K562 (cell line): ENCODE data around the gene PTPRG. TPM values are rescaled to one million over a fixed set of nuclear protein-coding genes. Genes with fewer than 3 reads are reported as not detected.
A peak's percentile ranks its signal among the peaks of the same experiment; 100 is the strongest.

Experiments
- ATAC-seq: fragments of 200-7000 bp; cut with Tn5 transposase; 3 replicates; pipeline ENCODE4 v1.9.1; 2020; ENCODE audit warnings: moderate library complexity
- BruUV-seq: library from RNA; stranded (reverse); fragments of 400-500 nt; replicated peaks from 2 replicates; lab custom pipeline; 2021; lab: Mats Ljungman, UMichigan
- CTCF ChIA-PET: fragments of 300-600 bp; formaldehyde crosslinking; extraction: SDS; loops from one replicate; lab custom pipeline; 2021; ENCODE audit warnings: low intra/inter-chr PET ratio; lab: Yijun Ruan, JAX
- POLR2A ChIA-PET: fragments of 300-600, 350-650 bp; sonication (Branson Sonifier 250); formaldehyde crosslinking; extraction: SDS; loops from one replicate; lab custom pipeline; 2021; ENCODE audit warnings: antibody characterized with exemption, inconsistent platforms; lab: Yijun Ruan, JAX
- DNase-seq, 4 experiments: peaks; one replicate each; pipeline versions ENCODE4 v3.0.0 to v3.0.0-alpha.2; 2011 to 2018; ENCODE audit warnings: low spot score in 3 of 4, mixed read lengths in 3 of 4; ENCODE audit errors: extremely low read depth in 1 of 4
- FAIRE-seq: peaks from 2 replicates; lab custom pipeline; 2011; peaks lifted over from hg19 to GRCh38; lab: Jason Lieb, UNC
- H2AFZ ChIP-seq: 2 replicates; pipeline ENCODE4 v1.6.0; 2011; ENCODE audit warnings: low read depth, low read length, control low read depth, inconsistent platforms
- H3K27ac ChIP-seq: fragments of 200-600 bp; 3 replicates; pipeline ENCODE4 v1.8.0; 2011; ENCODE audit warnings: low read depth, mild to moderate bottlenecking, control low read depth, inconsistent platforms, low read length, moderate library complexity, mixed read lengths; ENCODE audit errors: extremely low read depth
- H3K27me3 ChIP-seq, 2 experiments: fragments of 300-600 bp in 1 of 2; 2 replicates in 1 of 2; 3 replicates in 1 of 2; pipeline versions ENCODE4 v1.6.0 to v1.8.0; 2011; ENCODE audit warnings: inconsistent platforms in 2 of 2, low read length in 2 of 2, mild to moderate bottlenecking in 1 of 2, mixed read lengths in 1 of 2, moderate library complexity in 1 of 2; ENCODE audit not compliant: control insufficient read depth in 2 of 2, insufficient read depth in 2 of 2
- H3K36me3 ChIP-seq: fragments of 300-600 bp; 3 replicates; pipeline ENCODE4 v1.8.0; 2011; ENCODE audit warnings: mild to moderate bottlenecking, low read length, inconsistent platforms; ENCODE audit not compliant: control insufficient read depth, insufficient read depth
- H3K4me1 ChIP-seq, 2 experiments: fragments of 200-600 bp in 1 of 2; replicated peaks in 1 of 2; 2 replicates in 1 of 2; 3 replicates in 1 of 2; pipeline versions ENCODE4 v1.5.1 to v1.8.0; 2011; ENCODE audit warnings: inconsistent platforms in 2 of 2, low read length in 2 of 2, mild to moderate bottlenecking in 1 of 2, mixed read lengths in 1 of 2, moderate library complexity in 1 of 2; ENCODE audit not compliant: control insufficient read depth in 2 of 2, insufficient read depth in 2 of 2
- H3K4me2 ChIP-seq: 2 replicates; pipeline ENCODE4 v1.6.1; 2011; ENCODE audit warnings: low read length, control low read depth, inconsistent platforms, mixed read lengths; ENCODE audit not compliant: insufficient read depth
- H3K4me3 ChIP-seq: fragments of 200-600 bp; sonication (generic), shearing (Covaris generic); 2 replicates; pipeline ENCODE4 v1.5.1; 2016; ENCODE audit warnings: control low read depth, inconsistent platforms
- H3K79me2 ChIP-seq: fragments of 200-600 bp; 3 replicates; pipeline ENCODE4 v1.8.0; 2011; ENCODE audit warnings: low read length, inconsistent platforms; ENCODE audit not compliant: control insufficient read depth, insufficient read depth
- H3K9ac ChIP-seq, 2 experiments: 2 replicates each; pipeline versions ENCODE4 v1.6.0 to v1.6.1; 2011; ENCODE audit warnings: low read depth in 2 of 2, low read length in 2 of 2, control low read depth in 1 of 2, inconsistent platforms in 1 of 2, mild to moderate bottlenecking in 1 of 2, mixed read lengths in 1 of 2; ENCODE audit not compliant: insufficient read depth in 1 of 2
- H3K9me1 ChIP-seq: one replicate; pipeline ENCODE4 v1.6.0; 2011; ENCODE audit warnings: inconsistent platforms, mild to moderate bottlenecking, low read length, moderate library complexity; ENCODE audit not compliant: control insufficient read depth, insufficient read depth
- H3K9me3 ChIP-seq: replicated peaks from 2 replicates; pipeline ENCODE4 v1.5.1; 2011; ENCODE audit warnings: low read depth, low read length, inconsistent platforms; ENCODE audit not compliant: control insufficient read depth, insufficient read depth
- H4K20me1 ChIP-seq: replicated peaks from 2 replicates; pipeline ENCODE4 v1.6.1; 2011; ENCODE audit warnings: low read length, inconsistent platforms, mixed read lengths; ENCODE audit not compliant: control insufficient read depth, insufficient read depth
- ARID1B ChIP-seq: fragments of 450-650 bp; IDR thresholded peaks from 2 replicates; pipeline ENCODE4 v1.6.1; 2016; ENCODE audit warnings: antibody characterized with exemption, mild to moderate bottlenecking, inconsistent platforms
- DMBX1 ChIP-seq: fragments of 250-450 bp; sonication (Bioruptor Pico); IDR thresholded peaks from 2 replicates; pipeline ENCODE4 v1.8.0; 2022; ENCODE audit warnings: inconsistent platforms, mild to moderate bottlenecking, moderate library complexity, borderline replicate concordance
- RAD21 ChIP-seq, 2 experiments: fragments of 250-450 bp in 1 of 2; fragments of 450-650 bp in 1 of 2; sonication (Bioruptor Pico) in 1 of 2; formaldehyde crosslinking in 1 of 2; IDR thresholded peaks in 1 of 2; conservative IDR thresholded peaks in 1 of 2; 2 replicates each; pipeline versions ENCODE4 v1.4.0 to v1.8.0; 2020 to 2022; ENCODE audit warnings: mild to moderate bottlenecking in 2 of 2, moderate library complexity in 1 of 2
- RBM15 ChIP-seq: fragments of 200-400 bp; formaldehyde crosslinking; IDR thresholded peaks from 2 replicates; pipeline ENCODE4 v1.6.1; 2018; ENCODE audit warnings: mild to moderate bottlenecking, low read length, moderate library complexity; ENCODE audit not compliant: insufficient read depth
- SOX6 ChIP-seq: fragments of 450-650 bp; IDR thresholded peaks from 2 replicates; pipeline ENCODE4 v1.6.1; 2014; ENCODE audit warnings: mild to moderate bottlenecking
- TAF15 ChIP-seq: fragments of 200-400 bp; formaldehyde crosslinking; IDR thresholded peaks from 2 replicates; pipeline ENCODE4 v1.6.1; 2017; ENCODE audit warnings: mild to moderate bottlenecking, low read depth, low read length, moderate library complexity
- TOE1 ChIP-seq, 2 experiments: fragments of 450-650 bp in 1 of 2; sonication (generic) in 1 of 2; formaldehyde crosslinking in 1 of 2; IDR thresholded peaks; 2 replicates each; pipeline versions ENCODE4 v1.7.1 to v1.8.0; 2016 to 2022; ENCODE audit warnings: borderline replicate concordance in 2 of 2, mild to moderate bottlenecking in 2 of 2, antibody characterized with exemption in 1 of 2, inconsistent platforms in 1 of 2, low read depth in 1 of 2, missing genetic modification reagents in 1 of 2, moderate library complexity in 1 of 2
- ZNF444 ChIP-seq: fragments of 250-450 bp; sonication (Bioruptor Pico); IDR thresholded peaks from 2 replicates; pipeline ENCODE4 v1.4.0; 2020; ENCODE audit warnings: mild to moderate bottlenecking, moderate library complexity
- WGBS: fragments of 100-300 bp; shearing (Covaris generic); methylation state at CpG from one replicate; pipeline ENCODE4 v1.1.6; 2016; ENCODE audit warnings: low coverage, mixed read lengths; ENCODE audit not compliant: insufficient coverage; ENCODE audit errors: missing lambda C conversion rate; 5-methylcytosine and 5-hydroxymethylcytosine counted together
- in situ Hi-C: fragments of 300-500 bp; cut with MboI; formaldehyde crosslinking; loops from 4 replicates; pipeline ENCODE4 v1.15.0; 2018; ENCODE audit warnings: inconsistent platforms, mixed read lengths
- intact Hi-C: fragments of 100-400 bp; cut with micrococcal nuclease; formaldehyde crosslinking; loops from 2 replicates; pipeline ENCODE4 v1.14.2; 2022
- polyA plus RNA-seq, 8 experiments: library from polyadenylated mRNA; depleted of rRNA in 4 of 8; stranded (reverse) in 5 of 8; unstranded in 3 of 8; fragments of >200 nt; fragmentation: Nextera tagmentation in 2 of 8; fragmentation: Illumina TruSeq in 1 of 8; extraction: Ambion mirVana in 2 of 8; extraction: Trizol in 1 of 8; gene quantifications; 2 replicates each; pipeline versions ENCODE4 v1.2.1 to v1.2.3, GENCODE V29; 2011 to 2014; ENCODE audit warnings: inconsistent platforms in 1 of 8, missing spikeins in 1 of 8
- total RNA-seq, 7 experiments: library from RNA; depleted of rRNA in 6 of 7; stranded (reverse); fragments of >200 nt in 6 of 7; fragmentation: Illumina TruSeq in 2 of 7; extraction: Trizol in 2 of 7; gene quantifications; 2 replicates each; pipeline versions ENCODE4 v1.2.1 to v1.2.3, GENCODE V29; 2011 to 2021; ENCODE audit warnings: low replicate concordance in 1 of 7
- TF ChIP-seq, protein P1 (sequence below): fragments of 450-650 bp; IDR thresholded peaks from 2 replicates; pipeline ENCODE4 v1.6.1; 2016; ENCODE audit warnings: missing biosample characterization, missing genetic modification characterization
- TF ChIP-seq, protein P2 (sequence below), 3 experiments: IDR thresholded peaks in 2 of 3; conservative IDR thresholded peaks in 1 of 3; 2 replicates each; pipeline ENCODE4 v1.5.1; 2011 to 2012; ENCODE audit warnings: low read length in 3 of 3, mild to moderate bottlenecking in 3 of 3, control low read depth in 2 of 3, improper control_type of control experiment in 1 of 3, inconsistent platforms in 1 of 3, low read depth in 1 of 3, mixed read lengths in 1 of 3, moderate library complexity in 1 of 3; ENCODE audit not compliant: insufficient read depth in 2 of 3

Gene PTPRG
- total and polyA plus RNA-seq, 9 of the 15 experiments (the other 6 are each of a cell fraction or from before 2014, with no cell fraction given) = 0.16 TPM; not detected in 8

DNA sequence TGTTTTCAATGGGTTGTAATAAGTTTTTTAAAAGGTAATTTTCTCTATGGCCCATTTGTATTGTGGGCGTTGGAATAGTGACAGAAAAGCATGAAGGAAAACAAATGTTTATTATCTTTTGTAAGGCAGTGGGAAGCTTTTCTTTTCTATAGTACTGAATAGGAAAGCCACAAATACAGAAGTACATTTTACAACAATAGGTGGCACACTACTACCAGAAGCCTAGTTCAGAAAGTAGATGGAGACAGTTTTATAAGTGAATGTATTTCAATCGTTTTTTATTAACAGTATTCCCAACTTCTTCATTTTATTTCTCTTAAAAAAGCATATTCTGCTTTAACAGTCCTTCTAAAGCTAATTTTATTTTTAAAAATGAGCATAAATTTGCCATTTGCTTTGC lies 296.7 kb downstream of the PTPRG start:
- intact Hi-C loops = loop anchor here (1.0 kb wide), 1 partner anchor 329 kb away; no protein-coding TSS in a partner anchor
- H3K9me3 ChIP-seq = no peaks in the 10 kb centered on the region
- BruUV-seq = no TSS peak

More for the DNA sequence above, 296.7 kb downstream of the PTPRG start:
- WGBS = 0% methylated on average over 2 of the region's 2 CpGs
- Histone ChIP-seq H3K4me3 (no peak overlapping the region), H3K36me3 (no peaks in the 10 kb centered on the region), H3K27ac (no peak overlapping the region), H3K4me1 (no peaks in the 10 kb centered on the region), H3K79me2 (no peaks in the 10 kb centered on the region), H3K27me3 (no peaks in the 10 kb centered on the region), H3K9ac (no peak overlapping the region), H2AFZ (no peak overlapping the region), H3K9me1 (no peaks in the 10 kb centered on the region), H4K20me1 (no peaks in the 10 kb centered on the region), H3K4me2 (no peak overlapping the region)
- CTCF ChIA-PET = no interaction called here
- no peak for DNase-seq
- no peak for FAIRE-seq
- no peak for ATAC-seq
- TF ChIP-seq, protein P1, sequence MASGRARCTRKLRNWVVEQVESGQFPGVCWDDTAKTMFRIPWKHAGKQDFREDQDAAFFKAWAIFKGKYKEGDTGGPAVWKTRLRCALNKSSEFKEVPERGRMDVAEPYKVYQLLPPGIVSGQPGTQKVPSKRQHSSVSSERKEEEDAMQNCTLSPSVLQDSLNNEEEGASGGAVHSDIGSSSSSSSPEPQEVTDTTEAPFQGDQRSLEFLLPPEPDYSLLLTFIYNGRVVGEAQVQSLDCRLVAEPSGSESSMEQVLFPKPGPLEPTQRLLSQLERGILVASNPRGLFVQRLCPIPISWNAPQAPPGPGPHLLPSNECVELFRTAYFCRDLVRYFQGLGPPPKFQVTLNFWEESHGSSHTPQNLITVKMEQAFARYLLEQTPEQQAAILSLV (tag) = no peak
- TF ChIP-seq RBM15 (no peak), RAD21 (CRISPR knock-in tag; conservative IDR thresholded peaks at IDR 0.05 in 1 of 2, IDR thresholded peaks at IDR 0.05 in 1 of 2) (peak in 1 of 2 experiments; percentile 31; a peak in 2 of 4 replicates), TAF15 (no peak), SOX6 (no peak), ZNF444 (CRISPR knock-in tag) (no peak), ARID1B (no peak), TOE1 (IDR thresholded peaks at IDR 0.05; ENCODE audit: borderline replicate concordance) (no peak), TOE1 (CRISPR knock-in tag; IDR thresholded peaks at IDR 0.05; ENCODE audit: borderline replicate concordance, low read depth) (no peak), DMBX1 (CRISPR knock-in tag) (no peak)
- TF ChIP-seq, protein P2, sequence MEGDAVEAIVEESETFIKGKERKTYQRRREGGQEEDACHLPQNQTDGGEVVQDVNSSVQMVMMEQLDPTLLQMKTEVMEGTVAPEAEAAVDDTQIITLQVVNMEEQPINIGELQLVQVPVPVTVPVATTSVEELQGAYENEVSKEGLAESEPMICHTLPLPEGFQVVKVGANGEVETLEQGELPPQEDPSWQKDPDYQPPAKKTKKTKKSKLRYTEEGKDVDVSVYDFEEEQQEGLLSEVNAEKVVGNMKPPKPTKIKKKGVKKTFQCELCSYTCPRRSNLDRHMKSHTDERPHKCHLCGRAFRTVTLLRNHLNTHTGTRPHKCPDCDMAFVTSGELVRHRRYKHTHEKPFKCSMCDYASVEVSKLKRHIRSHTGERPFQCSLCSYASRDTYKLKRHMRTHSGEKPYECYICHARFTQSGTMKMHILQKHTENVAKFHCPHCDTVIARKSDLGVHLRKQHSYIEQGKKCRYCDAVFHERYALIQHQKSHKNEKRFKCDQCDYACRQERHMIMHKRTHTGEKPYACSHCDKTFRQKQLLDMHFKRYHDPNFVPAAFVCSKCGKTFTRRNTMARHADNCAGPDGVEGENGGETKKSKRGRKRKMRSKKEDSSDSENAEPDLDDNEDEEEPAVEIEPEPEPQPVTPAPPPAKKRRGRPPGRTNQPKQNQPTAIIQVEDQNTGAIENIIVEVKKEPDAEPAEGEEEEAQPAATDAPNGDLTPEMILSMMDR (IDR thresholded peaks at IDR 0.05 in 2 of 3, conservative IDR thresholded peaks at IDR 0.05 in 1 of 3; ENCODE audit: insufficient read depth in 2 of 3, low read depth in 1 of 3, low read length in 3 of 3) = peak in 1 of 3 experiments; percentile 32; a peak in 1 of 6 replicates
- POLR2A ChIA-PET = no interaction called here
- in situ Hi-C loops = no loop called here
